KMS-11 (cell line): ENCODE measurements around the gene CCDC9B.

Experiments
- H2AFZ ChIP-seq: fragments of 200-600 bp; sonication (generic); 2 replicates; pipeline ENCODE4 v1.6.1; 2016; ENCODE audit warnings: antibody characterized with exemption, mixed run types, low read depth
- H3K27ac ChIP-seq: fragments of 200-600 bp; sonication (generic); 2 replicates; pipeline ENCODE4 v1.6.1; 2016; ENCODE audit warnings: mild to moderate bottlenecking, mixed run types
- H3K27me3 ChIP-seq: fragments of 200-600 bp; sonication (generic); 2 replicates; pipeline ENCODE4 v1.6.1; 2017; ENCODE audit warnings: mild to moderate bottlenecking, low read depth, mixed run types, moderate library complexity; ENCODE audit not compliant: insufficient read depth
- H3K36me3 ChIP-seq: fragments of 200-600 bp; sonication (generic); 2 replicates; pipeline ENCODE4 v1.6.1; 2017; ENCODE audit warnings: mild to moderate bottlenecking, mixed run types; ENCODE audit not compliant: insufficient read depth
- H3K4me1 ChIP-seq: fragments of 200-600 bp; sonication (generic); 2 replicates; pipeline ENCODE4 v1.6.1; 2016; ENCODE audit warnings: mild to moderate bottlenecking, low read depth, mixed run types; ENCODE audit not compliant: poor library complexity, severe bottlenecking
- H3K4me2 ChIP-seq: fragments of 200-600 bp; sonication (generic); 2 replicates; pipeline ENCODE4 v1.7.0; 2016; ENCODE audit warnings: mild to moderate bottlenecking, mixed run types
- H3K4me3 ChIP-seq: fragments of 200-600 bp; sonication (generic); IDR thresholded peaks from 2 replicates; pipeline ENCODE4 v1.6.1; 2017; ENCODE audit warnings: low read depth, low read length, mixed read lengths; ENCODE audit not compliant: insufficient read depth
- H3K79me2 ChIP-seq: fragments of 200-600 bp; sonication (generic); 2 replicates; pipeline ENCODE4 v1.6.1; 2016; ENCODE audit warnings: low read depth, mixed run types; ENCODE audit not compliant: insufficient read depth
- H3K9ac ChIP-seq: fragments of 200-600 bp; sonication (generic); 2 replicates; pipeline ENCODE4 v1.6.1; 2016; ENCODE audit warnings: mild to moderate bottlenecking, mixed run types
- H4K20me1 ChIP-seq: fragments of 200-600 bp; sonication (generic); 2 replicates; pipeline ENCODE4 v1.6.1; 2016; ENCODE audit warnings: mild to moderate bottlenecking, mixed run types; ENCODE audit not compliant: insufficient read depth
- TF ChIP-seq, protein P1 (sequence below): fragments of 200-600 bp; sonication (generic); conservative IDR thresholded peaks from 2 replicates; pipeline ENCODE4 v1.6.1; 2017; ENCODE audit warnings: low read depth, mild to moderate bottlenecking, antibody characterized with exemption, low read length, moderate library complexity, mixed read lengths

Gene CCDC9B

DNA sequence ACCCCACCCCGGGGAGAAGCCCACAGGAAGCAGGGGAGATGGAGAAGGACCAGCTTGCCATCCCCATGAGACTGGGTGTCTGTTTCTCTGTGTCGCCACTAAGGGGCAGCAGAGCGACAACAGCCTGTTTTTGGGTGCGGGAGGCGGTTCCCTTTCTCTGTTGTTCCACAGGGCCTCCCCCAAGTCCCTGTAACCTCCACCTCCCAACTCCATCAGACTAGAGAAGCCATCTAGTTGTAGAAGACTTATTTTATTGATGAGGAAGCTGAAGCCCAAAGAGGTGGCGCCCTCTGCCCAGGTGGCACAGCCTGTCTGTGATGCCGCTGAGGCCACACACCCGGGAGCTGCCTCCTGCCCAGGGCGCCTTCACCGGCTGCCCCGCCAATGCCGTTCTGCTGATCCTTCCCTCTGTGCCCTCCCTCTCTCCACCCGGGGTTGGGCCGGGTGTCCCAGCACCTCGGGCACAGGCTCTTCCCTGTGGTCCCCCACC lies 3.9 kb upstream of the CCDC9B start:
- H3K9ac ChIP-seq, result no peak overlapping the region
- no peaks in the 10 kb centered on the region for H3K79me2 ChIP-seq
- no peak overlapping the region for H3K4me2 ChIP-seq
- no peak overlapping the region for H3K27ac ChIP-seq
- H3K27me3 ChIP-seq, result no peaks in the 10 kb centered on the region
- peak overlapping the region; percentile 44 for H2AFZ ChIP-seq
- no peaks in the 10 kb centered on the region for H3K4me1 ChIP-seq
- H3K36me3 ChIP-seq, result no peaks in the 10 kb centered on the region
- TF ChIP-seq, protein P1, sequence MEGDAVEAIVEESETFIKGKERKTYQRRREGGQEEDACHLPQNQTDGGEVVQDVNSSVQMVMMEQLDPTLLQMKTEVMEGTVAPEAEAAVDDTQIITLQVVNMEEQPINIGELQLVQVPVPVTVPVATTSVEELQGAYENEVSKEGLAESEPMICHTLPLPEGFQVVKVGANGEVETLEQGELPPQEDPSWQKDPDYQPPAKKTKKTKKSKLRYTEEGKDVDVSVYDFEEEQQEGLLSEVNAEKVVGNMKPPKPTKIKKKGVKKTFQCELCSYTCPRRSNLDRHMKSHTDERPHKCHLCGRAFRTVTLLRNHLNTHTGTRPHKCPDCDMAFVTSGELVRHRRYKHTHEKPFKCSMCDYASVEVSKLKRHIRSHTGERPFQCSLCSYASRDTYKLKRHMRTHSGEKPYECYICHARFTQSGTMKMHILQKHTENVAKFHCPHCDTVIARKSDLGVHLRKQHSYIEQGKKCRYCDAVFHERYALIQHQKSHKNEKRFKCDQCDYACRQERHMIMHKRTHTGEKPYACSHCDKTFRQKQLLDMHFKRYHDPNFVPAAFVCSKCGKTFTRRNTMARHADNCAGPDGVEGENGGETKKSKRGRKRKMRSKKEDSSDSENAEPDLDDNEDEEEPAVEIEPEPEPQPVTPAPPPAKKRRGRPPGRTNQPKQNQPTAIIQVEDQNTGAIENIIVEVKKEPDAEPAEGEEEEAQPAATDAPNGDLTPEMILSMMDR, result peak; percentile 75
- no peaks in the 10 kb centered on the region for H4K20me1 ChIP-seq
- no peak overlapping the region for H3K4me3 ChIP-seq

DNA sequence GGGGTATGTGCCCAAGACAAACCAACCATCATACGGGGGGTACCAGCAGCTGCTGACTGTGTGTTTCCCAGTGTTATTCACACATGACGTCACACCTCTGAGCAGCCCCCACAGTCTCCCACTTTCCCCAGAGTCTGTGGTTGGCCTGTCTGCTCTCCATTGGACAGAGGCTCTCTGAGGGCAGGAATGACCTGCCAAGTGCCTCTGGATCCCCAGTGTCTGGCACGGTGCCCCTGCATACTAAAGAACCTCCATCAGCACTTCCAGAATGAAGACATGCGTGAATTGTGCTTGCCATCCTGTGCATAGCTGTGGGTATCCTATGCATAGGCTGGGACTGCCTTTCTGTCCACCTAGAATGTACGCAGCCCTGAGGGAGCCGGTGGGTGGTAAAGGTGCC lies 3.5 kb upstream of the CCDC9B start:
- TF ChIP-seq, protein P1, result no peak
- Histone ChIP-seq H3K4me1 (no peaks in the 10 kb centered on the region), H3K27ac (no peak overlapping the region), H3K27me3 (no peaks in the 10 kb centered on the region), H3K4me2 (no peak overlapping the region), H3K9ac (no peak overlapping the region), H3K4me3 (no peak overlapping the region), H4K20me1 (no peaks in the 10 kb centered on the region), H3K36me3 (no peaks in the 10 kb centered on the region), H2AFZ (peak overlapping the region; percentile 44), H3K79me2 (no peaks in the 10 kb centered on the region)

DNA sequence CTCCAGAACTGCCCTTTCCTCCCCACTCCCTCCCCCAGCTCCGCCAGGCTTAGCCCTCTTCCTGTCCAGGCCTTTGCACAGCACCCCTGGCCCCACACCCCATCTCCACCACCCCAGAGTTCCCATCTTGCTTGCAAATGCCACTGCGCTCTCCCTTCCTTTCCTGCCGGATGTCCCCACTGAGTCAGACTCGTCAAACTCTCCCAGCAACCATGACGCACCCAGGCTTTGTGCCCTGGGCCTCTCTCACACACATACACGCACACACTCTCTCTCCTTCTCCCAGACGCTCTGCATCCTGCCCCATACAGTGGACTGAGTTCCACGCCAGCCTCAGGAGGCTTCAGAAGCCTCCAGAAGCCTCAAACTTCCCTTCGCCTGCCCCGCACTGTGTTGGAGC lies 2.8 kb upstream of the CCDC9B start:
- Histone ChIP-seq H4K20me1 (no peaks in the 10 kb centered on the region), H3K4me3 (no peak overlapping the region), H3K27ac (no peak overlapping the region), H3K4me2 (no peak overlapping the region), H3K27me3 (no peaks in the 10 kb centered on the region), H3K9ac (no peak overlapping the region), H3K4me1 (no peaks in the 10 kb centered on the region), H3K36me3 (no peaks in the 10 kb centered on the region), H3K79me2 (no peaks in the 10 kb centered on the region), H2AFZ (no peak overlapping the region)
- TF ChIP-seq, protein P1, result no peak

DNA sequence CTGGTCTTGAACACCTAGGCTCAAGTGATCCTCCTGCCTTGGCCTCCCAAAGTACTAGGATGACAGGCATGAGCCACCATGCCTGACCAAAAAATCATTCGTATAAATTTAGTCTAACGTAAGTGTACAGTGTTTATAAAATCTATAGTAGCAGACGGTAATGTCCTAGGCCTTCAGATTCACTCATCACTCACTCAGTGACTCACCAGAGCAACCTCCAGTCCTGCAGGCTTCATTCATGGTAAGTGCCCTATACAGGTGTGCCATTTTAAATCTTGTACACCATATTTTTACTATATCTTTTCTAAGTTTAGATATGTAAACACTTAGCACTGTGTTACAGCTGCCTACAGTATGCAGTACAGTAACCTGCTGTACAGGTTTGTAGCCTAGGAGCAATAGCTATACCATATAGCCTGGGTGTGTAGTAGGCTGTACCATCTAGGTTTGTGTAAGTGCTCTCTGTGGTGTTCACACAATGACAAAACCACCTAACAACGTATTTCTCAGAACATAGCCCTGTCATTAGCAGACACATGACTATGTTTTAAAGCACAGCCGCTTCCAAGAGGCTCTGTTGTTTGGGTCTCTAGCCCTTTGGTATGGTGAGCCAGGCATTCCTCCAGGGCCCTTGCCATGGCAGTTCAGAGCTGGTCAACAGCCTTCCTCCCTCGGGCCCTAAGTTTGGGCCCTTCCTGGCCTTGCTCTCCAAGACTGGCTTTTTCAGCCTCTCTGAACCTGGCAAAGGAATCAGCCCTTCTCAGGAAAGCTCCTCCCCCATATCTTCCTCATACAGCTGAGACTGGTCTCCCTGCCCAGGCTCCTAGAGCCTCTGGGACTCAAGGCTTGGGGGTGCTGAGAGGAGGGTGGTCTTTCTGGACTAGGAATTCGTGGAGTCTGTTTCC lies 1.9 kb upstream of the CCDC9B start:
- peaks cover 5% of the 10 kb centered on the region for H3K4me1 ChIP-seq
- TF ChIP-seq, protein P1, result no peak
- no peak overlapping the region for H3K9ac ChIP-seq
- H3K27ac ChIP-seq, result no peak overlapping the region
- H2AFZ ChIP-seq, result no peak overlapping the region
- no peak overlapping the region for H3K4me3 ChIP-seq
- no peak overlapping the region for H3K4me2 ChIP-seq
- no peaks in the 10 kb centered on the region for H3K79me2 ChIP-seq
- no peaks in the 10 kb centered on the region for H3K36me3 ChIP-seq
- H3K27me3 ChIP-seq, result no peaks in the 10 kb centered on the region
- no peaks in the 10 kb centered on the region for H4K20me1 ChIP-seq
